ENCODE data around the gene MAD1L1. TPM values are rescaled to one million over a fixed set of nuclear protein-coding genes. Genes with fewer than 3 reads are reported as not detected.

Gene MAD1L1
- total RNA-seq, 2 donors from 2014 or later, result 59.1 to 61.4 TPM

GRCh38 chr7:2022737-2023250, 210.0 kb downstream of the MAD1L1 start:
- Histone ChIP-seq H3K9me3 (ENCODE audit: control insufficient read depth, low read length) (peaks cover 28% of the 10 kb centered on the region), H3K9ac (ENCODE audit: extremely low read depth, low read length, poor library complexity, severe bottlenecking) (no peak overlapping the region), H3K36me3 (ENCODE audit: control insufficient read depth, insufficient read depth, low read length) (peaks cover 6% of the 10 kb centered on the region), H3K27ac (ENCODE audit: low read depth, low read length) (peak overlapping the region; percentile 8), H3K4me3 (ENCODE audit: low read length) (no peak overlapping the region), H3K4me1 (ENCODE audit: control insufficient read depth, insufficient read depth, low read length) (no peaks in the 10 kb centered on the region), H3K27me3 (ENCODE audit: control insufficient read depth, insufficient read depth, low read length, poor library complexity, severe bottlenecking) (no peaks in the 10 kb centered on the region)
- 85 to 87% methylated on average over 7 to 8 of the region's 8 CpGs for WGBS, 2 experiments (ENCODE audit: insufficient coverage in 1 of 2, insufficient read length in 1 of 2)
- no peak for TF ChIP-seq CTCF (conservative IDR thresholded peaks at IDR 0.05)
- Mint-ChIP-seq H3K27me3 (ENCODE audit: insufficient read depth) (no peaks in the 10 kb centered on the region), H3K36me3 (ENCODE audit: low read depth) (peaks cover 21% of the 10 kb centered on the region), H3K4me3 (no peak overlapping the region), H3K4me1 (no peaks in the 10 kb centered on the region), H3K27ac (no peak overlapping the region), H3K9me3 (peaks cover 28% of the 10 kb centered on the region)
- no peak for DNase-seq

- Histone ChIP-seq H3K27me3 (ENCODE audit: control insufficient read depth, insufficient read depth, low read length, poor library complexity, severe bottlenecking) (no peaks in the 10 kb centered on the region), H3K27ac (ENCODE audit: low read depth, low read length) (no peak overlapping the region), H3K9me3 (ENCODE audit: control insufficient read depth, low read length) (peaks cover 28% of the 10 kb centered on the region), H3K9ac (ENCODE audit: extremely low read depth, low read length, poor library complexity, severe bottlenecking) (no peak overlapping the region), H3K36me3 (ENCODE audit: control insufficient read depth, insufficient read depth, low read length) (peaks cover 6% of the 10 kb centered on the region), H3K4me1 (ENCODE audit: control insufficient read depth, insufficient read depth, low read length) (no peaks in the 10 kb centered on the region), H3K4me3 (ENCODE audit: low read length) (no peak overlapping the region)
- WGBS, 2 experiments (ENCODE audit: insufficient coverage in 1 of 2, insufficient read length in 1 of 2), result 93 to 96% methylated on average over 4 to 9 of the region's 9 CpGs
- Mint-ChIP-seq H3K27ac (no peak overlapping the region), H3K36me3 (ENCODE audit: low read depth) (peaks cover 21% of the 10 kb centered on the region), H3K9me3 (peaks cover 24% of the 10 kb centered on the region), H3K27me3 (ENCODE audit: insufficient read depth) (no peaks in the 10 kb centered on the region), H3K4me1 (no peaks in the 10 kb centered on the region), H3K4me3 (no peak overlapping the region)
- DNase-seq, result no peak
- TF ChIP-seq CTCF (conservative IDR thresholded peaks at IDR 0.05), result no peak
These were observed 210.7 kb downstream of the MAD1L1 start for GRCh38 chr7:2022021-2022409.

- Histone ChIP-seq H3K4me3 (ENCODE audit: low read length) (no peak overlapping the region), H3K9ac (ENCODE audit: extremely low read depth, low read length, poor library complexity, severe bottlenecking) (no peak overlapping the region), H3K27ac (ENCODE audit: low read depth, low read length) (peak overlapping the region; percentile 89), H3K27me3 (ENCODE audit: control insufficient read depth, insufficient read depth, low read length, poor library complexity, severe bottlenecking) (no peaks in the 10 kb centered on the region), H3K4me1 (ENCODE audit: control insufficient read depth, insufficient read depth, low read length) (no peaks in the 10 kb centered on the region), H3K9me3 (ENCODE audit: control insufficient read depth, low read length) (peaks cover 9% of the 10 kb centered on the region), H3K36me3 (ENCODE audit: control insufficient read depth, insufficient read depth, low read length) (no peaks in the 10 kb centered on the region)
- no peaks in the 10 kb centered on the region for H3K4me1 Mint-ChIP-seq
- H3K9me3 Mint-ChIP-seq, result peaks cover 10% of the 10 kb centered on the region
- H3K36me3 Mint-ChIP-seq (ENCODE audit: low read depth), result peaks cover 9% of the 10 kb centered on the region
- H3K27me3 Mint-ChIP-seq (ENCODE audit: insufficient read depth), result no peaks in the 10 kb centered on the region
- no peak for DNase-seq
- 90 to 93% methylated on average over 37 to 43 of the region's 43 CpGs for WGBS, 2 experiments (ENCODE audit: insufficient coverage in 1 of 2, insufficient read length in 1 of 2)
- TF ChIP-seq CTCF (conservative IDR thresholded peaks at IDR 0.05), result no peak
- no peak overlapping the region for H3K4me3 Mint-ChIP-seq
- peak overlapping the region; percentile 50 for H3K27ac Mint-ChIP-seq
These were observed 212.8 kb downstream of the MAD1L1 start for GRCh38 chr7:2019711-2020511.

All from endodermal cell (in vitro differentiated cells).